Kidney epithelial cell (primary cell): ENCODE results near the gene CCNG1. TPM values are rescaled to one million over a fixed set of nuclear protein-coding genes. Genes with fewer than 3 reads are reported as not detected.

Source experiments
- DNase-seq: peaks from one replicate; pipeline ENCODE4 v3.0.0-alpha.2; 2010; ENCODE audit warnings: low read depth
- H3K27me3 ChIP-seq: 2 replicates; pipeline ENCODE4 v1.6.0; 2011; ENCODE audit warnings: low read length; ENCODE audit not compliant: control insufficient read depth, insufficient read depth
- H3K36me3 ChIP-seq: 2 replicates; pipeline ENCODE4 v1.5.1; 2011; ENCODE audit warnings: low read length; ENCODE audit not compliant: control insufficient read depth, insufficient read depth
- H3K4me3 ChIP-seq: 2 replicates; pipeline ENCODE4 v1.5.1; 2011; ENCODE audit warnings: low read depth, mild to moderate bottlenecking, control low read depth, low read length
- total RNA-seq: library from RNA; depleted of rRNA; stranded (reverse); fragments of >200 nt; gene quantifications from 2 replicates; pipeline ENCODE4 v1.2.3, GENCODE V29; 2015
- TF ChIP-seq, protein P1 (sequence below): IDR thresholded peaks from 2 replicates; pipeline ENCODE4 v1.5.1; 2011; ENCODE audit warnings: mild to moderate bottlenecking, moderate library complexity, low read length, control low read depth, inconsistent platforms; ENCODE audit not compliant: insufficient read depth, poor library complexity, severe bottlenecking

CCNG1 gene
- total RNA-seq, 1 donor from 2014 or later: 206 TPM

DNA sequence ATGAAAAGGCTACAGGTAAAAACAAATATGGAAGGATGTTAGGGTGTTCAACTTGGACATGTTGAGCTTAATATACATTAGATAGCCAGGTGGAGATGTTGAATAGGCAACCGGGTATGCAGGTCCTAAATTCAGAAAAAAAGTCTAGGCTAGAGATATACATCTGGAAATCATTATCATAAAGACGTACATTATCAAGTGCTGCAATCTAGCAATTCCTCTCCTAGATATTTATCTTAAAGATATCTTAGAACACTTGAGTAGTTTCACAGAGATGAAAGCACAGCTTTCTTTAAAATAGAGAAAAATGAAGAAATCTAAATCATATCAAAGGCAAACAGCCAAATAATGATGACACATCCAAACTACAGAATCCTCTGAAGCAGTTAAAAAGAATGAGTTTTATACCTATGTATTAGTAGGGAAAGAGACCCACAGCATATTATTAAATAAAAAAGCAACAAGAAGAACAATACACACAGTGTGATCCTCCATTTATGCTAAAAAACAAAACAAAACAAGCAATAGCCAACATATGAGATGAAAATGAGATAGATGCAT, 18.7 kb downstream of the CCNG1 start:
- H3K27me3 ChIP-seq: no peaks in the 10 kb centered on the region
- no peak for DNase-seq
- H3K36me3 ChIP-seq: no peaks in the 10 kb centered on the region
- TF ChIP-seq, protein P1, sequence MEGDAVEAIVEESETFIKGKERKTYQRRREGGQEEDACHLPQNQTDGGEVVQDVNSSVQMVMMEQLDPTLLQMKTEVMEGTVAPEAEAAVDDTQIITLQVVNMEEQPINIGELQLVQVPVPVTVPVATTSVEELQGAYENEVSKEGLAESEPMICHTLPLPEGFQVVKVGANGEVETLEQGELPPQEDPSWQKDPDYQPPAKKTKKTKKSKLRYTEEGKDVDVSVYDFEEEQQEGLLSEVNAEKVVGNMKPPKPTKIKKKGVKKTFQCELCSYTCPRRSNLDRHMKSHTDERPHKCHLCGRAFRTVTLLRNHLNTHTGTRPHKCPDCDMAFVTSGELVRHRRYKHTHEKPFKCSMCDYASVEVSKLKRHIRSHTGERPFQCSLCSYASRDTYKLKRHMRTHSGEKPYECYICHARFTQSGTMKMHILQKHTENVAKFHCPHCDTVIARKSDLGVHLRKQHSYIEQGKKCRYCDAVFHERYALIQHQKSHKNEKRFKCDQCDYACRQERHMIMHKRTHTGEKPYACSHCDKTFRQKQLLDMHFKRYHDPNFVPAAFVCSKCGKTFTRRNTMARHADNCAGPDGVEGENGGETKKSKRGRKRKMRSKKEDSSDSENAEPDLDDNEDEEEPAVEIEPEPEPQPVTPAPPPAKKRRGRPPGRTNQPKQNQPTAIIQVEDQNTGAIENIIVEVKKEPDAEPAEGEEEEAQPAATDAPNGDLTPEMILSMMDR: no peak
- H3K4me3 ChIP-seq: no peak overlapping the region

DNA sequence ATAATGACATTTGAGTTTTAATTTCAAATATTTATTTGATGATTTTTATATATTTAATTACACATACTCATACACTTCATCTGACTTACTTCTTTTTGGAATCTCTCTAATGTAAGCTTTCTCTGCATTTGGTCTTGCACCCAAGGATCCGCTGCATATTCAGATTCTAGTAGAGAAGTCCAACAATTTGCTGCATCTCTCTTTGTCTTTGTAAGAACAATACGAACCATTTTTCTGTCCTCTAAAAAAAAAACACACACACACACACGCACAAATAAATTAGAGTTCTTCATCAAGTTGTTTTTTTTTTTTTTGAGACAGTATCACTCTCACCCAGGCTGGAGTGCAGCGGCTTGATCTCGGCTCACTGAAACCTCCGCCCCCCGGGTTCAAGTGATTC, 19.4 kb downstream of the CCNG1 start:
- Histone ChIP-seq H3K27me3 (no peaks in the 10 kb centered on the region), H3K4me3 (no peak overlapping the region), H3K36me3 (no peaks in the 10 kb centered on the region)
- TF ChIP-seq, protein P1: no peak
- no peak for DNase-seq

DNA sequence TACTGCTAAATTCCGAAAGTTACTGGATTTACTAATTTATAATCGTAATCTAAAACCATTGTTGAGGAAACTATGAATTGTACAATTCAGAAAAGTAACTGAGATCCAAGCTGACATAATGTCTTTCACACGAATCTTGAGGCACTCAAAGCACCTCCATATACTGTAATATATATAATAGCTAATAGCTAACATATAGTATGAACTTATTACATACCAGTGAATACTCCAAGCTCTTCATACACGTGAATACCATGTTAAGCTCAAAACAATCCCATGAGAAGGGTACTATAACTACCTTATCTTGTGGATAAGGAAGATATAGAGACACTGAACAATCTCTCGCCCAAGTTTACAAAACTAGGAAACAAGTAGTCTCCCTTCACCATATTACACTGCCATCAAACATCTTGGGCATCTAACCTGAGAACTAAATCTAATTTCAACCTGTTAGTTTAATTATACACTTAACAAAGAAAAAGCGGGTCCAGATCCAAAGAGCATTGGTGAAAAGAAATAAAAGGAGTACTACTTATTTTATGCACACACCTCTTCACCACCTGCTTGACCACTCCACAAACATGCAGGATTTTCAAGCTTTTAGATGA, 21.5 kb downstream of the CCNG1 start:
- TF ChIP-seq, protein P1: no peak
- DNase-seq: no peak
- Histone ChIP-seq H3K36me3 (no peaks in the 10 kb centered on the region), H3K27me3 (no peaks in the 10 kb centered on the region), H3K4me3 (peak overlapping the region; percentile 83)

DNA sequence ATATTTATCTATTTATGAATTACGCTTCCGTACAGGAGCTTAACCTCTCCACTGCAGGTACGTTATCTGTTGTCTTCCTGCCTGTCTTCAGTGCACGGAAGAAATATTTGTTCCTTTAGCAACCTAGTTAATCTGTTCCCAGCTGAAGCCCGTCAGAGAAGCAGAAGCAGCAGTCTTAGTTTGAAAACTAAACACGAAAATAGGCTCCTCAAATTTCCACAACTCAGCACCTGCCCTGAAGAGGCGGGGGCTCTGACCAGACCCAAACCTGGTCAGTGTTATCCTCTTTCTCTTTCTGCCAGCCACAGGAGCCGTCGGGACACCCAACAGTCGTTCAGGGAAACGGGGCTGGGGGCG, 22.0 kb downstream of the CCNG1 start:
- no peak for DNase-seq
- no peaks in the 10 kb centered on the region for H3K27me3 ChIP-seq
- H3K4me3 ChIP-seq: peak overlapping the region; percentile 83
- no peaks in the 10 kb centered on the region for H3K36me3 ChIP-seq
- TF ChIP-seq, protein P1: no peak

DNA sequence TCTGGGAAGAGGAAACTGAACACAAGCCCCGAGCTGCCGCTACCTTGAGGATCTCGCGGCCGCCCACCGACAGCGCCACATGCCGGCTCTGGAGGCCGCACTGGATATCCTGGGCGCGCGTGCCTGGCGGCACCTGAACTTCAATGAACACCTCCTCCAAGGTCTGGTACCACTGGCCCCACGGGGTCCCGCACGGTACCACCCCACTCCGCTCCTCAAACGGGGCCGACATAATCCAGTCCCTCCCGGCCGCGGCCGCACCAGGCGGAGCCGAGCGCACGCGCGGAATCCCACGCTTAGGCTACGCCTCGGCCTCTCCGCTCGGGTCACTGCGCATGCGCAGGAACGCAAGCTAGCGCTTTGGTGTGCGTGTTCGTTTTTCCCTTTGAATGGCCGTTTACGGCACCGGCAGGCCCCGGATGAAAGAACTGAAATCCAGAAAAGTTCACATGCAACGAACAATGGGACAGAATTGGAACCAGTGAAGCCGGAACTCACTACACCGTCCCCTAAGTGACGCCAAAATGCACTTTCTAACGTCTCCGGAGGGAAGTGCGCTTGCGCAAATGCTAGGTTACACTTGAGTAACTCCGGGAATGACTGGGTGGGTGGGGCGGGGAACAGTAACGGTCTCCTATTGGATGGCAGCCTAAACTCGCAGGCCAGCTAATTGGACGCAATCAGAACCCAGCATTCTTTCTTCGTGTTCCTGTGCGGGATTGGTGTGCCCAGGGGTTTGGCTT, 22.6 kb downstream of the CCNG1 start, which contains the start of gene NUDCD2:
NUDCD2 (minus strand) TSS at position 284 of the 743 bp plus-strand sequence; CDS start at position 232, 52 bp downstream.
- H3K27me3 ChIP-seq: no peaks in the 10 kb centered on the region
- peak within 1 kb of the TSS; percentile 83 for H3K4me3 ChIP-seq
- peak; percentile 96 for DNase-seq
- TF ChIP-seq, protein P1: peak; percentile 38
- H3K36me3 ChIP-seq: no peaks in the 10 kb centered on the region
